Activated naive CD4-positive, alpha-beta T cell treated with Interleukin-2 at 50 U/mL for 16 hours (primary cell): ENCODE results near the gene EPS15.
"Not testable (repeated sequence)": the region's sequence is repeated elsewhere in the genome, so short reads cannot be mapped to it uniquely, and the experiment has no call there.

ENCODE experiments used
- DNase-seq: peaks from one replicate; pipeline ENCODE4 v3.0.0-alpha.2; 2020

The EPS15 gene

GRCh38 chr1:51329443-51330325 lies 189.4 kb downstream of the EPS15 start:
- no peak for DNase-seq

- DNase-seq: no peak
These were observed 190.1 kb downstream of the EPS15 start for GRCh38 chr1:51328926-51329325.

- DNase-seq: no peak
These were observed 190.8 kb downstream of the EPS15 start for GRCh38 chr1:51328279-51328678.

- DNase-seq: no peak
These were observed 191.7 kb downstream of the EPS15 start for GRCh38 chr1:51327386-51327785.

- no peak for DNase-seq
These were observed 192.2 kb downstream of the EPS15 start for GRCh38 chr1:51326839-51327238.

- DNase-seq: no peak
These were observed 192.9 kb downstream of the EPS15 start for GRCh38 chr1:51325878-51326755.

- no peak for DNase-seq
These were observed 193.7 kb downstream of the EPS15 start for GRCh38 chr1:51325391-51325790.

GRCh38 chr1:51325011-51325385 lies 194.1 kb downstream of the EPS15 start:
- not testable (repeated sequence) for DNase-seq

GRCh38 chr1:51324251-51325010 lies 194.6 kb downstream of the EPS15 start:
- no peak for DNase-seq

GRCh38 chr1:51323778-51324177 lies 195.3 kb downstream of the EPS15 start:
- DNase-seq: no peak

- no peak for DNase-seq
These were observed 196.5 kb downstream of the EPS15 start for GRCh38 chr1:51322417-51323101.

GRCh38 chr1:51321924-51322280 lies 197.2 kb downstream of the EPS15 start:
- DNase-seq: no peak

GRCh38 chr1:51320967-51321923 lies 197.8 kb downstream of the EPS15 start:
- DNase-seq: no peak

GRCh38 chr1:51317798-51318197 lies 201.3 kb downstream of the EPS15 start:
- no peak for DNase-seq

- no peak for DNase-seq
These were observed 202.3 kb downstream of the EPS15 start for GRCh38 chr1:51316846-51317120.

GRCh38 chr1:51316113-51316845 lies 202.8 kb downstream of the EPS15 start:
- DNase-seq: no peak

- no peak for DNase-seq
These were observed 204.1 kb downstream of the EPS15 start for GRCh38 chr1:51314974-51315373.

- no peak for DNase-seq
These were observed 204.9 kb downstream of the EPS15 start for GRCh38 chr1:51313961-51314777.

- DNase-seq: no peak
These were observed 205.7 kb downstream of the EPS15 start for GRCh38 chr1:51313268-51313852.

- no peak for DNase-seq
These were observed 206.3 kb downstream of the EPS15 start for GRCh38 chr1:51312718-51313117.
